DLD1 (cell line): ENCODE data around the gene STIM2.

Experiments used
- in situ Hi-C: cut with HindIII; loops from 2 replicates; pipeline ENCODE4 v1.10.0; 2017; ENCODE audit warnings: low sequenced_read_pairs

Gene STIM2

GRCh38 chr4:26996745-26997144 is 136.1 kb downstream of the STIM2 start:
- in situ Hi-C loops, result no loop called here

GRCh38 chr4:26999689-27000088 is 139.0 kb downstream of the STIM2 start:
- in situ Hi-C loops, result no loop called here

DNA sequence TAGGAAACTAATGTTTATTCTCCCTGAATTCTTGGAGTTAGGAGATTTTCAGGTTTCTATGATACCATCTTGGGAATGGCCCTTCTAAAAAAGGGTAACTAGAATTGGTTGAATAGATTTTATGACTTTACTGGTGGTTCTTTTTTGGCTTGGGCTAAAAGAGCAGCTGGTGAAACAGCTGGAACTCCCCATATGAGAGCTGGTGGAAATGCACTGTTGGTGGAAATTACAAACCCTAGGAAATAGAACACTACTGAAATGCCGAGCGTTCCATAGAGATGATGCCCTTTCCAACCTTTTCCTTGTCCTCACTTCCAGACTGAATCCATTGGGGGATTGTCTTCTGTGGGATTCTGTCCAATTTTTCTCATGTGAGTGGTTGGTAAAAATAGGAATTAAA is 139.5 kb downstream of the STIM2 start:
- in situ Hi-C loops, result no loop called here

GRCh38 chr4:27000820-27001219 is 140.2 kb downstream of the STIM2 start:
- in situ Hi-C loops, result no loop called here

GRCh38 chr4:27001398-27002164 is 140.9 kb downstream of the STIM2 start:
- in situ Hi-C loops, result no loop called here

GRCh38 chr4:27003642-27004113 is 143.0 kb downstream of the STIM2 start:
- in situ Hi-C loops, result no loop called here

DNA sequence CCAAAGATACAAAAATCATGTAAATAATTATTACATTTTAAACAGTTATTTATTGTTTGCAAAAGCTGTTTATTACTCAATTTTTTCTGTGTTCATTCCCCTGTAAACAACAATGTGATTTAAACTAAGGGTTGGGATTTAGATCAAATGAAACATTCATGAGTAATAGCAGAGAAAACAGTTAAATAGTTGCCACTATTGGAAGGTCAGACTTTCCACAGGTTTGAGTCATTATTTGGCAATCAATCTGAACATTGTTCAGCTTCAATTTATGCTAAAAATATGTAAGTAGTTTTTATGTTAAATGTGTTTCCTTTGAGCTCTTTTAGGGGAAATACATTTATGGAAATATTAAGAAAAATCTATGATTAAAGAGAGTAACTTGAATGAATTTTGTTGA is 144.9 kb downstream of the STIM2 start:
- in situ Hi-C loops, result no loop called here

GRCh38 chr4:27005905-27006590 is 145.4 kb downstream of the STIM2 start:
- in situ Hi-C loops, result no loop called here

- in situ Hi-C loops, result no loop called here
These were observed 146.0 kb downstream of the STIM2 start for GRCh38 chr4:27006646-27007045.

- in situ Hi-C loops, result no loop called here
These were observed 146.9 kb downstream of the STIM2 start for GRCh38 chr4:27007507-27007906.

DNA sequence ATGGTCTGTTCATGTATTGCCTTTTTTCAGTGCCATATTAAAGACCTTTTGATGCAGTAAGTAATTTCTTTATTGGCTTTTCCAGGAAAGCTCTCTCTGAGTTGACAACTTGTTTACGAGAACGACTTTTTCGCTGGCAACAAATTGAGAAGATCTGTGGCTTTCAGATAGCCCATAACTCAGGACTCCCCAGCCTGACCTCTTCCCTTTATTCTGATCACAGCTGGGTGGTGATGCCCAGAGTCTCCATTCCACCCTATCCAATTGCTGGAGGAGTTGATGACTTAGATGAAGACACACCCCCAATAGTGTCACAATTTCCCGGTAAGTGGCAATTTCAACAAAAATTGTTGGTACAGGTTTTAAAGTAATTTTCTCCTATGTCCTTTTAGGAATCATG is 148.0 kb downstream of the STIM2 start:
- in situ Hi-C loops, result no loop called here

DNA sequence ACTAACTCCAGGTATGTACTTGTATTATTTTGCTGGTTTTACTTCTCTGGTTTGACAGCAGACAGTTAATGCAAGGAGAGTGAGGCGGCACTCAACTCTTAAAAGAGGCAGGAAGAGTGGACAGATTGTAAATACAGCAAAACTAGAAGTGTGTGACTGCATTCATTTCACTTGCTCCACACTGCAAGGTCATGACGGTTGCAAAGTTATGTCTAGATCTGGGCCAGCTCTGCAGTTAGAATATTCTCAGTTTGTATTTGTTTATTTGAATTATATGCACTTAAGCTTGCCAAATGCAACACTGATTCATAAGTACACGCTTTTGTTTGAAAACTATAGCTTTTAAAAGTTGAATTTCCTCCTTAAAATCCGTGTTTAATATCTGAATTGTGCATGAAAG is 148.9 kb downstream of the STIM2 start:
- in situ Hi-C loops, result no loop called here

DNA sequence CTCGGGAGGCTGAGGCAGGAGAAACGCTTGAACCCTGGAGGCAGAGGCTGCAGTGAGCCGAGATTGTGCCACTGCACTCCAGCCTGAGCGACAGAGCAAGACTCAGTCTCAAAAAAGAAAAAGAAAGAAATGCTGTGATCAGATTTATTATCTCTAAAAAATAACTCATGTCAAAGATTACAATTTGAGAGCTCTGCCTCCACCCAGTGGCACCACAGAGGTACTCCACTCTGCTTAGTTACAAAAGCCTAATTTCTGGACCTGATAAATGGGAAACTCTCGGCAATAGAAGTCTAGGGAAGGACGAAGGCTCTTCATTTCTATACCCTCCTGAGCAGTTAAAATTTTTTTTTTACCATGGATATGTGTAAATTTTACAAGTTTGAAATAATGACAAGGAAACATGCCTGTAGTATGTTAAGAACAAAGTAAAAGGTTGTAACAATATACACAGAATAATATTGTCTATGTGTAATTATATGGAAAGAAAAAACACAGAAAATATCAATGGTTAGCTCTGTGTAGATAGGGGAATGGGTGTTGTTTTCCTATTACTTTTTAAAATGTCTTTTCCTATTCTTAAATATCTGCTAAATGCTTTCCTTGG is 149.8 kb downstream of the STIM2 start:
- in situ Hi-C loops, result no loop called here

- in situ Hi-C loops, result no loop called here
These were observed 150.8 kb downstream of the STIM2 start for GRCh38 chr4:27011401-27011800.

- in situ Hi-C loops, result no loop called here
These were observed 152.4 kb downstream of the STIM2 start for GRCh38 chr4:27013012-27013411.

DNA sequence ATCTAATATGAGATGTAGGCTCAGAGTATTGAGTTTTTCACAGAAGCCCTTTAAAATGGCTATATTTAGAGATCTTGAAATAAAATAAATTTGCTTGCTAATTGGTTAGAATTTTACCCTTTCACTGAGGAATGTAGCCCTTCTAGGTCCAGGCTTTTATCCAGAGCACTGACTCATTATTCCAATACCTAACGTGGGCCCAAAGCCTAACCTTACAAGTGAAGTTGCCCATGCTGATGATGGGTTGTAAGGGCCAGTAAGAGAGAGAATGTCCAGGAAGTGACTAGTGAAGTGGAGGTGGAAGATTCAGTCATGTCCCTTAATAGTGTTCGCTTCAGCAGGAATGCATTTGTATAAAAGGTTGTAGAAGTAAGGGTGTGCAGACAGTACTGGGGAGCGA is 155.9 kb downstream of the STIM2 start:
- in situ Hi-C loops, result no loop called here

- in situ Hi-C loops, result no loop called here
These were observed 157.0 kb downstream of the STIM2 start for GRCh38 chr4:27017623-27018022.

GRCh38 chr4:27018076-27018475 is 157.4 kb downstream of the STIM2 start:
- in situ Hi-C loops, result no loop called here

- in situ Hi-C loops, result no loop called here
These were observed 158.3 kb downstream of the STIM2 start for GRCh38 chr4:27018910-27019309.

- in situ Hi-C loops, result no loop called here
These were observed 159.1 kb downstream of the STIM2 start for GRCh38 chr4:27019766-27020165.

GRCh38 chr4:27020203-27020602 is 159.6 kb downstream of the STIM2 start:
- in situ Hi-C loops, result no loop called here

DNA sequence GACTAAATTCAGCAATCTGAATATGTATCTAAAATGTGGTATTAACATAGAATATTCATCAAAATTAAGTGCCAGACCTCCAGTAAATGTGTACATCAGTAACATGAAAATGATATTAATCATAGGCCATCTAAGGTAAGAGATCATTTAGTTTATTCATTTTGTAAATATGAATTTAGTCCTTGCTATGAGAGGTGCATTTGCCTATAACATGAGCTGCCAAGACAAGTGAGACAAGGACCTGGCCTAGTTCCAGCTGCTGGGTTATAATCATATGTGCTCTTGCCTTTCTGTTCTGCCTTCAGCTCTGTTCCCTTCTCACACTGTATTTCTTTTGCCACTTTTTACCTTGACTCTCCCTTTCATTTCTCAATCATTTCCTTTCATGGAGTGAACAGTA is 160.0 kb downstream of the STIM2 start:
- in situ Hi-C loops, result no loop called here
